ENCODE measurements around the gene ELFN1.

DNA sequence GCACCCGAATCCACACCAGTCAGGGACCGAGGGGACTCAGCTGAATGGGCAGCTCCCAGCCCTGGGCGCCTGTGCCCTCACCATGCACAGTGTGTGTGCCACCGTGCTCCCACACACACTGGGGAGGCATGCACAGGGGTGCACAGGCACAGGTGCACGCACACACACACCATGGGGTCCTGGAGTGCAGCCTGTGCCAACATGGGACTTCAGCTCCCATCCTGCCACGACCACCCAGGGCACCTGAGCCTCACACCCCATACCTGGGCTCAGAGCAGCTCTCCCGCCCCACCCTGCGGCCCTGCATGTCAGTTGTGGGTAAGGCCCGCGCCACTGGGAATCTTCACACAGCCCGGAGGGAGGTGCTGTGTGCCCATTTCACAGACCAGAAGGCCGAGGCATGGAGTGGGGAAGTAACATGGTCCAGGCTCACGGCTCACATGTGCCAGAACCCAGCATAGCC is 8.0 kb downstream of the ELFN1 start:
- TF ChIP-seq POLR2A (IDR thresholded peaks at IDR 0.05; ENCODE audit: low read depth, low read length), result no peak
- TF ChIP-seq POLR2AphosphoS5 (IDR thresholded peaks at IDR 0.05; ENCODE audit: low read depth, low read length), result no peak
